HG03520 (cell line): Measurements from ENCODE around the gene ZNF564.
"Not testable (repeated sequence)": the region's sequence is repeated elsewhere in the genome, so short reads cannot be mapped to it uniquely, and the experiment has no call there.

Experiments used
- ATAC-seq: cut with Tn5 transposase; IDR thresholded peaks from one replicate; pipeline ENCODE4 v1.9.1; 2021; ENCODE audit warnings: mild to moderate bottlenecking, moderate library complexity; ENCODE audit not compliant: unreplicated experiment

Gene ZNF564

GRCh38 chr19:12513531-12514061 is 37.7 kb downstream of the ZNF564 start:
- ATAC-seq = no peak

- ATAC-seq = no peak
Observed at GRCh38 chr19:12497032-12497431, 54.2 kb downstream of the ZNF564 start.

- no peak for ATAC-seq
Observed at GRCh38 chr19:12496480-12496879, 54.8 kb downstream of the ZNF564 start.

GRCh38 chr19:12495002-12495802 is 56.1 kb downstream of the ZNF564 start:
- peak; percentile 56 for ATAC-seq

GRCh38 chr19:12494260-12494860 is 56.9 kb downstream of the ZNF564 start:
- ATAC-seq = no peak

- not testable (repeated sequence) for ATAC-seq
Observed at GRCh38 chr19:12486265-12486783, 65.0 kb downstream of the ZNF564 start.

GRCh38 chr19:12485571-12485970 is 65.7 kb downstream of the ZNF564 start:
- no peak for ATAC-seq

GRCh38 chr19:12485052-12485416 is 66.2 kb downstream of the ZNF564 start:
- ATAC-seq = peak; percentile 9

- peak; percentile 90 for ATAC-seq
Observed at GRCh38 chr19:12484371-12485051, 66.8 kb downstream of the ZNF564 start, which contains the start of gene ZNF709. TSS of gene ZNF709 (minus strand) at chr19:12484816. CDS start at chr19:12484657, 159 bp downstream.

GRCh38 chr19:12484011-12484370 is 67.3 kb downstream of the ZNF564 start:
- ATAC-seq = no peak

GRCh38 chr19:12482509-12482886 is 68.8 kb downstream of the ZNF564 start:
- no peak for ATAC-seq

- ATAC-seq = no peak
Observed at GRCh38 chr19:12481781-12482508, 69.3 kb downstream of the ZNF564 start.

GRCh38 chr19:12478234-12478941 is 72.9 kb downstream of the ZNF564 start:
- ATAC-seq = no peak
